Measurements from ENCODE around the gene TMEM120B.

TMEM120B gene

GRCh38 chr12:121748571-121749265 is 36.2 kb downstream of the TMEM120B start (continued):
- TF ChIP-seq ZNF514 (tag by site-specific recombination; IDR thresholded peaks at IDR 0.05) = no peak
- TF ChIP-seq, protein P1, sequence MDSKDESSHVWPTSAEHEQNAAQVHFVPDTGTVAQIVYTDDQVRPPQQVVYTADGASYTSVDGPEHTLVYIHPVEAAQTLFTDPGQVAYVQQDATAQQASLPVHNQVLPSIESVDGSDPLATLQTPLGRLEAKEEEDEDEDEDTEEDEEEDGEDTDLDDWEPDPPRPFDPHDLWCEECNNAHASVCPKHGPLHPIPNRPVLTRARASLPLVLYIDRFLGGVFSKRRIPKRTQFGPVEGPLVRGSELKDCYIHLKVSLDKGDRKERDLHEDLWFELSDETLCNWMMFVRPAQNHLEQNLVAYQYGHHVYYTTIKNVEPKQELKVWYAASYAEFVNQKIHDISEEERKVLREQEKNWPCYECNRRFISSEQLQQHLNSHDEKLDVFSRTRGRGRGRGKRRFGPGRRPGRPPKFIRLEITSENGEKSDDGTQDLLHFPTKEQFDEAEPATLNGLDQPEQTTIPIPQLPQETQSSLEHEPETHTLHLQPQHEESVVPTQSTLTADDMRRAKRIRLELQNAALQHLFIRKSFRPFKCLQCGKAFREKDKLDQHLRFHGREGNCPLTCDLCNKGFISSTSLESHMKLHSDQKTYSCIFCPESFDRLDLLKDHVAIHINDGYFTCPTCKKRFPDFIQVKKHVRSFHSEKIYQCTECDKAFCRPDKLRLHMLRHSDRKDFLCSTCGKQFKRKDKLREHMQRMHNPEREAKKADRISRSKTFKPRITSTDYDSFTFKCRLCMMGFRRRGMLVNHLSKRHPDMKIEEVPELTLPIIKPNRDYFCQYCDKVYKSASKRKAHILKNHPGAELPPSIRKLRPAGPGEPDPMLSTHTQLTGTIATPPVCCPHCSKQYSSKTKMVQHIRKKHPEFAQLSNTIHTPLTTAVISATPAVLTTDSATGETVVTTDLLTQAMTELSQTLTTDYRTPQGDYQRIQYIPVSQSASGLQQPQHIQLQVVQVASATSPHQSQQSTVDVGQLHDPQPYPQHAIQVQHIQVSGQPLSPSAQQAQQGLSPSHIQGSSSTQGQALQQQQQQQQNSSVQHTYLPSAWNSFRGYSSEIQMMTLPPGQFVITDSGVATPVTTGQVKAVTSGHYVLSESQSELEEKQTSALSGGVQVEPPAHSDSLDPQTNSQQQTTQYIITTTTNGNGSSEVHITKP (tag by site-specific recombination; IDR thresholded peaks at IDR 0.05) = peak; percentile 56; the same call in 1 of the 2 replicates
- TF ChIP-seq ZNF221 (tag by site-specific recombination; IDR thresholded peaks at IDR 0.05; ENCODE audit: borderline replicate concordance) = no peak
- TF ChIP-seq ZNF600 (tag by site-specific recombination; IDR thresholded peaks at IDR 0.05) = peak; percentile 98
- TF ChIP-seq ZNF529 (tag by site-specific recombination; IDR thresholded peaks at IDR 0.05; ENCODE audit: insufficient replicate concordance) = no peak
- no peak for TF ChIP-seq REPIN1 (tag by site-specific recombination; IDR thresholded peaks at IDR 0.05; ENCODE audit: low read depth)
- no peak for TF ChIP-seq OVOL3 (tag by site-specific recombination; IDR thresholded peaks at IDR 0.05)
- TF ChIP-seq HOXA7 (CRISPR knock-in tag; IDR thresholded peaks at IDR 0.05; ENCODE audit: borderline replicate concordance) = no peak
- peak; percentile 20; the same call in 1 of the 2 replicates for TF ChIP-seq KLF16 (tag by site-specific recombination; IDR thresholded peaks at IDR 0.05)
- no peak for TF ChIP-seq SALL2 (tag by site-specific recombination; IDR thresholded peaks at IDR 0.05; ENCODE audit: borderline replicate concordance)
- TF ChIP-seq ZIC2 (tag by site-specific recombination; IDR thresholded peaks at IDR 0.05) = peak; percentile 99
- no peak for TF ChIP-seq ZNF76 (tag by site-specific recombination; IDR thresholded peaks at IDR 0.05; ENCODE audit: borderline replicate concordance, low read depth)
- TF ChIP-seq ZNF776 (tag by site-specific recombination; IDR thresholded peaks at IDR 0.05; ENCODE audit: borderline replicate concordance) = no peak
- no peak for TF ChIP-seq PRDM6 (tag by site-specific recombination; IDR thresholded peaks at IDR 0.05)
- peak; percentile 96 for TF ChIP-seq ATF2 (tag by site-specific recombination; IDR thresholded peaks at IDR 0.05; ENCODE audit: low read depth)
- TF ChIP-seq, protein P2, sequence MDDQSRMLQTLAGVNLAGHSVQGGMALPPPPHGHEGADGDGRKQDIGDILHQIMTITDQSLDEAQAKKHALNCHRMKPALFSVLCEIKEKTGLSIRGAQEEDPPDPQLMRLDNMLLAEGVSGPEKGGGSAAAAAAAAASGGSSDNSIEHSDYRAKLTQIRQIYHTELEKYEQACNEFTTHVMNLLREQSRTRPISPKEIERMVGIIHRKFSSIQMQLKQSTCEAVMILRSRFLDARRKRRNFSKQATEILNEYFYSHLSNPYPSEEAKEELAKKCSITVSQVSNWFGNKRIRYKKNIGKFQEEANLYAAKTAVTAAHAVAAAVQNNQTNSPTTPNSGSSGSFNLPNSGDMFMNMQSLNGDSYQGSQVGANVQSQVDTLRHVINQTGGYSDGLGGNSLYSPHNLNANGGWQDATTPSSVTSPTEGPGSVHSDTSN (CRISPR knock-in tag; IDR thresholded peaks at IDR 0.05) = no peak
- TF ChIP-seq ZSCAN5A (tag by site-specific recombination; IDR thresholded peaks at IDR 0.05) = no peak
- TF ChIP-seq ZNF837 (tag by site-specific recombination; IDR thresholded peaks at IDR 0.05) = no peak
- no peak for TF ChIP-seq ZNF513 (tag by site-specific recombination; IDR thresholded peaks at IDR 0.05)
- TF ChIP-seq ZSCAN23 (tag by site-specific recombination; IDR thresholded peaks at IDR 0.05) = no peak; the same call in 1 of the 2 replicates
- TF ChIP-seq ZNF426 (tag by site-specific recombination; IDR thresholded peaks at IDR 0.05) = no peak
- peak; percentile 95 for TF ChIP-seq ZNF24 (tag by site-specific recombination; IDR thresholded peaks at IDR 0.05)
- 0 out of 2 replicates have a peak, but pooled peaks have one; percentile 26 for TF ChIP-seq ZSCAN30 (tag by site-specific recombination; IDR thresholded peaks at IDR 0.05)
- no peak for TF ChIP-seq ZNF585B (tag by site-specific recombination; IDR thresholded peaks at IDR 0.05)
- no peak for TF ChIP-seq ZNF132 (tag by site-specific recombination; IDR thresholded peaks at IDR 0.05; ENCODE audit: borderline replicate concordance)
- TF ChIP-seq ZNF473 (tag by site-specific recombination; IDR thresholded peaks at IDR 0.05) = no peak
- no peak for TF ChIP-seq FEZF1 (tag by site-specific recombination; IDR thresholded peaks at IDR 0.05)
- no peak for TF ChIP-seq SCRT1 (tag by site-specific recombination; IDR thresholded peaks at IDR 0.05; ENCODE audit: borderline replicate concordance)
- TF ChIP-seq GFI1B (tag by site-specific recombination; IDR thresholded peaks at IDR 0.05) = no peak

All from HEK293 (cell line).